Suppressor macrophage treated with lipopolysaccharide for 1 hour (primary cell): ENCODE data around the gene MCM8.

Source experiments
- DNase-seq, 3 donors: peaks; one replicate each; pipeline ENCODE4 v3.0.0-alpha.2; 2020 to 2022

The MCM8 gene

GRCh38 chr20:5947276-5947675, 3.2 kb upstream of the MCM8 start:
- DNase-seq, result peak; percentile 86 to 96 (median 91)

GRCh38 chr20:5949943-5950270, 545 bp upstream of the MCM8 start:
- no peak for DNase-seq

- no peak for DNase-seq
These were observed 17.0 kb downstream of the MCM8 start for GRCh38 chr20:5967469-5967868.

GRCh38 chr20:5968462-5968861, 18.0 kb downstream of the MCM8 start:
- DNase-seq, result no peak

GRCh38 chr20:5969348-5969935, 19.0 kb downstream of the MCM8 start:
- DNase-seq, result no peak

- DNase-seq, result no peak
These were observed 19.5 kb downstream of the MCM8 start for GRCh38 chr20:5969940-5970339.

- DNase-seq, result no peak
These were observed 19.9 kb downstream of the MCM8 start for GRCh38 chr20:5970381-5970780.

- DNase-seq, result no peak
These were observed 20.8 kb downstream of the MCM8 start for GRCh38 chr20:5971203-5971602.

GRCh38 chr20:5973172-5973571, 22.7 kb downstream of the MCM8 start:
- DNase-seq, result no peak

GRCh38 chr20:5973971-5974370, 23.5 kb downstream of the MCM8 start:
- DNase-seq, result peak in 2 of 3 donors; percentile 11 to 15

- DNase-seq, result no peak
These were observed 24.1 kb downstream of the MCM8 start for GRCh38 chr20:5974531-5974930.

GRCh38 chr20:5975778-5976177, 25.3 kb downstream of the MCM8 start:
- DNase-seq, result no peak

- DNase-seq, result no peak
These were observed 26.8 kb downstream of the MCM8 start for GRCh38 chr20:5977223-5977622.

GRCh38 chr20:5977975-5978374, 27.5 kb downstream of the MCM8 start:
- DNase-seq, result no peak

GRCh38 chr20:5979801-5980200, 29.3 kb downstream of the MCM8 start:
- no peak for DNase-seq

- no peak for DNase-seq
These were observed 30.5 kb downstream of the MCM8 start for GRCh38 chr20:5980720-5981538.

- DNase-seq, result no peak
These were observed 36.9 kb downstream of the MCM8 start for GRCh38 chr20:5987383-5987782.

GRCh38 chr20:5989539-5989938, 39.1 kb downstream of the MCM8 start:
- no peak for DNase-seq

GRCh38 chr20:5990946-5991345, 40.5 kb downstream of the MCM8 start:
- DNase-seq, result no peak

- DNase-seq, result no peak
These were observed 41.4 kb downstream of the MCM8 start for GRCh38 chr20:5991623-5992441.

- DNase-seq, result no peak
These were observed 46.3 kb downstream of the MCM8 start for GRCh38 chr20:5996765-5997164.

- no peak for DNase-seq
These were observed 49.3 kb downstream of the MCM8 start for GRCh38 chr20:5999783-6000182.

- no peak for DNase-seq
These were observed 50.4 kb downstream of the MCM8 start for GRCh38 chr20:6000871-6001270.

- no peak for DNase-seq
These were observed 56.1 kb downstream of the MCM8 start for GRCh38 chr20:6006603-6006949.
